C4-2B (cell line): ENCODE results near the gene PRKCE.

Experiments
- CTCF ChIP-seq: fragments of 450-650 bp; conservative IDR thresholded peaks from 2 replicates; pipeline ENCODE4 v1.5.1; 2017; ENCODE audit warnings: mild to moderate bottlenecking
- ZFX ChIP-seq: fragments of 450-650 bp; IDR thresholded peaks from 2 replicates; pipeline ENCODE4 v1.6.1; 2017

- no peak for TF ChIP-seq CTCF
- no peak for TF ChIP-seq ZFX
Observed at GRCh38 chr2:45862843-45863242, 211.4 kb downstream of the PRKCE start.
